Neural cell (in vitro differentiated cells): ENCODE results near the gene GPC5.

Experiments
- CTCF ChIP-seq: fragments of 450-650 bp; IDR thresholded peaks from 2 replicates; pipeline ENCODE4 v1.5.1; 2014; ENCODE audit warnings: antibody characterized with exemption, mild to moderate bottlenecking, moderate library complexity; ENCODE audit not compliant: poor library complexity, severe bottlenecking
- EP300 ChIP-seq: fragments of 450-650 bp; conservative IDR thresholded peaks from 2 replicates; pipeline ENCODE4 v1.6.1; 2014; ENCODE audit warnings: antibody characterized with exemption, mild to moderate bottlenecking, moderate library complexity; ENCODE audit not compliant: poor library complexity, severe bottlenecking
- EZH2 ChIP-seq: fragments of 200-600, 300-800 bp; shearing (Covaris generic), sonication (generic); IDR thresholded peaks from 2 replicates; pipeline ENCODE4 v1.6.1; 2014; ENCODE audit warnings: antibody characterized with exemption, low read length, borderline replicate concordance, mild to moderate bottlenecking; ENCODE audit not compliant: insufficient read depth, poor library complexity, severe bottlenecking
- POLR2AphosphoS5 ChIP-seq: IDR thresholded peaks from 2 replicates; pipeline ENCODE4 v1.6.1; 2012
- RAD21 ChIP-seq: fragments of 450-650 bp; conservative IDR thresholded peaks from 2 replicates; pipeline ENCODE4 v1.6.1; 2014; ENCODE audit warnings: antibody characterized with exemption, mild to moderate bottlenecking, moderate library complexity
- TAF1 ChIP-seq: IDR thresholded peaks from 2 replicates; pipeline ENCODE4 v1.6.1; 2012; ENCODE audit warnings: low read depth

- no peak for TF ChIP-seq CTCF
- TF ChIP-seq TAF1: no peak
- no peak for TF ChIP-seq RAD21
- TF ChIP-seq POLR2AphosphoS5: peak; percentile 84
- no peak for TF ChIP-seq EZH2
- peak; percentile 94 for TF ChIP-seq EP300
These were observed 128.2 kb downstream of the GPC5 start for GRCh38 chr13:91526543-91527033.
